Measurements from ENCODE around the gene NFKBIB.

The NFKBIB gene

DNA sequence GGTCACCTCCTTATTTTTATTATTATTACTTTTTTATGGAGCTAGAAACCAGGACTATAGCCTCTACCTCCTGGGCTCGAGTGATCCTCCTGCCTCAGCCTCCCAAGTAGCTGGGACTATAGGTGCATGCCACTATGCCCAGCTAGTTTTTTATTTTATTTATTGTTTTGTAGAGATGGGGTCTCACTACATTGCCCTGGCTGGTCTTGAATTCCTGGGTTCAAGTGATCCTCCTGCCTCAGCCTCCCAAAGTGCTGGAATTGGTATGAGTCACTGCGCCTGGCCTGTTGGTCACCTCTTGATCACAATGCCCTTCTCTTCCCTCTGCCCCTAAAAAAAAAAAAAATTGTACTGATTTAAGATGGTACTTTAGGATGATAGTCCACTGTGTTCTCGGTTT lies 51.4 kb downstream of the NFKBIB start:
- Histone ChIP-seq H3K27me3 (peaks cover 60% of the 10 kb centered on the region), H3K4me1 (ENCODE audit: control insufficient read depth in 1 of 2, insufficient read depth in 1 of 2, low read depth in 1 of 2, low read length in 1 of 2) (peaks cover 2 to 6% of the 10 kb centered on the region in 2 experiments), H3K4me3 (ENCODE audit: low read depth in 1 of 2, low read length in 1 of 2) (no peak overlapping the region), H3K9me3 (no peaks in the 10 kb centered on the region), H3K36me3 (no peaks in the 10 kb centered on the region), H3K27ac (no peak overlapping the region)
- TF ChIP-seq, protein P1, sequence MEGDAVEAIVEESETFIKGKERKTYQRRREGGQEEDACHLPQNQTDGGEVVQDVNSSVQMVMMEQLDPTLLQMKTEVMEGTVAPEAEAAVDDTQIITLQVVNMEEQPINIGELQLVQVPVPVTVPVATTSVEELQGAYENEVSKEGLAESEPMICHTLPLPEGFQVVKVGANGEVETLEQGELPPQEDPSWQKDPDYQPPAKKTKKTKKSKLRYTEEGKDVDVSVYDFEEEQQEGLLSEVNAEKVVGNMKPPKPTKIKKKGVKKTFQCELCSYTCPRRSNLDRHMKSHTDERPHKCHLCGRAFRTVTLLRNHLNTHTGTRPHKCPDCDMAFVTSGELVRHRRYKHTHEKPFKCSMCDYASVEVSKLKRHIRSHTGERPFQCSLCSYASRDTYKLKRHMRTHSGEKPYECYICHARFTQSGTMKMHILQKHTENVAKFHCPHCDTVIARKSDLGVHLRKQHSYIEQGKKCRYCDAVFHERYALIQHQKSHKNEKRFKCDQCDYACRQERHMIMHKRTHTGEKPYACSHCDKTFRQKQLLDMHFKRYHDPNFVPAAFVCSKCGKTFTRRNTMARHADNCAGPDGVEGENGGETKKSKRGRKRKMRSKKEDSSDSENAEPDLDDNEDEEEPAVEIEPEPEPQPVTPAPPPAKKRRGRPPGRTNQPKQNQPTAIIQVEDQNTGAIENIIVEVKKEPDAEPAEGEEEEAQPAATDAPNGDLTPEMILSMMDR (IDR thresholded peaks at IDR 0.05): no peak

DNA sequence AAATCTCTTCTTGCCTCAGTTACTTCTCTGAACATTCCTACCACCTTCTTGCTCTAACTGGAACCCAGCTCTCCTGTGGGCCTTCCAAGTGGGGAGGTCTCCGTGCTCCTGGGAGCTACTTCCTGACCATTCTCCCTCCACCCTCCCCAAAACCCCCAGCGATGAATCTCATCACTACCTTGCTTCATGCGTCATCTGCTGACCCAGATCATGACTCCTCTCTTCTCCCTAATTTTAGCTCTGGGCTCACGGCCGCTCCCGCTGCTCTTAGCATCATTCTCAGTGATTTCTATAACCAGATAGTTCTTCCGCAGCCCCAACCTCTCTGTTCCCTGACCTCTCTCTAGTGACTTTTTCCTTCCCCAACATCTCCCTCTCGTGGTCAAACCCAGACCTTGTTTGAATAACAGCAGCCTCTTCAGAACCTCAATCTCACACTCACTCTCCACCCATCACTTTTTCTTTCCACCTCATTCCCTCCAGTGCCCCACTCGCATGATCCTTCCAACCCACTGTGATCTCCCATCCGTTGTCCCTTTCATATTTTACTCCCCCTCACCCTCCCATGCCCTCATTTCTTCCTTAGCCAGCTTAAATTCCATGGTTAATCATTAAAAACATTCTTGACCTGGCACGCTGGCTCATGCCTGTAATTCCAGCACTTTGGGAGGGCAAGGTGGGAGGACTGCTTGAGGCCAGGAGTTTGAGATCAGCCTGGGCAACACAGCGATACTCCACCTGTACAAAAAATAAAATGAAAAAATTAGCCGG lies 52.8 kb downstream of the NFKBIB start:
- Histone ChIP-seq H3K36me3 (no peaks in the 10 kb centered on the region), H3K9me3 (no peaks in the 10 kb centered on the region), H3K27ac (no peak overlapping the region), H3K27me3 (peaks cover 54% of the 10 kb centered on the region), H3K4me3 (ENCODE audit: low read depth in 1 of 2, low read length in 1 of 2) (no peak overlapping the region), H3K4me1 (ENCODE audit: control insufficient read depth in 1 of 2, insufficient read depth in 1 of 2, low read depth in 1 of 2, low read length in 1 of 2) (peaks cover 2 to 6% of the 10 kb centered on the region in 2 experiments)
- TF ChIP-seq, protein P1 (IDR thresholded peaks at IDR 0.05): no peak

DNA sequence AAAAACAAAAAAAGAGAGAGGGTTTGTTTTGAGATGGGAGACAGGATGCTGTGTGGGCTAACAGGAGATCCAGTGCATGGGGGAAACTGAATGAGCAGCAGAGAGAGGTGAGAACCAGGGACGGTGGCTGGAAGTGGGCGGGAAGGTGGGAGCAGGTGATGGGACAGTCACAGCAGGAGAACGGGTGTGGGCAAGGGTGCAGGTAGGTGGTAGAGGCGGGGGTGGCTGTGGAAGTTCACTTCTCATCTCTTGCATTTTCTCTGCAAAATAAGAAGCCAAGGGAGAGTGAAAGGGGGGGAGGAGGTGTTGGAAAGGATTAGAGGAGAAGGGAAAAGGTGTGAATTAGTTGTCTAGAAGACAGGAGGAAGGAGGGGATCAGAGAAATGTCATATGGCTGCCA lies 53.9 kb downstream of the NFKBIB start:
- H3K4me3 ChIP-seq (ENCODE audit: low read depth in 1 of 2, low read length in 1 of 2): no peak overlapping the region
- peaks cover 2 to 6% of the 10 kb centered on the region in 2 experiments for H3K4me1 ChIP-seq (ENCODE audit: control insufficient read depth in 1 of 2, insufficient read depth in 1 of 2, low read depth in 1 of 2, low read length in 1 of 2)
- H3K27ac ChIP-seq: no peak overlapping the region
- H3K9me3 ChIP-seq: no peaks in the 10 kb centered on the region
- peaks cover 43% of the 10 kb centered on the region for H3K27me3 ChIP-seq
- no peaks in the 10 kb centered on the region for H3K36me3 ChIP-seq
- TF ChIP-seq, protein P1 (IDR thresholded peaks at IDR 0.05): no peak

DNA sequence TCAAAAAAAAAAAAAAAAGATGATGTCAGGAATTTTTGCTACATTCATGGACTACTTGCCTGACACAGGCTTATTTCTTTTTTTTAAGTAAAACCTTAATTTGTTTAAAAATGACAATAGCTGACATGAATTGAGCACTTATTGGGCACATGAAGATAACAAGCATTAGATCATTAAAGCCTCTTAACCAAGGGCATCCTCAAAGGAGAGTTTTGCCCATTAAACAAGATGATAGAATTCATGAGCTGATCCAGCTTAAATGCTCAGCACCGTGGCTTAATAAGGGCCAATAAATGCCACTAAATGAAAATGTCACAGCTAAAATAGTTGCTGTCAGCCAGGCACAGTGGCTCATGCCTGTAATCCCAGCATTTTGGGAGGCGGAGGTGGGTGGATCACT lies 56.5 kb downstream of the NFKBIB start:
- Histone ChIP-seq H3K4me3 (ENCODE audit: low read depth in 1 of 2, low read length in 1 of 2) (no peak overlapping the region), H3K27ac (no peak overlapping the region), H3K9me3 (no peaks in the 10 kb centered on the region), H3K36me3 (no peaks in the 10 kb centered on the region), H3K27me3 (peaks cover 17% of the 10 kb centered on the region), H3K4me1 (ENCODE audit: control insufficient read depth in 1 of 2, insufficient read depth in 1 of 2, low read depth in 1 of 2, low read length in 1 of 2) (no peaks in the 10 kb centered on the region)
- TF ChIP-seq, protein P1 (IDR thresholded peaks at IDR 0.05): no peak

DNA sequence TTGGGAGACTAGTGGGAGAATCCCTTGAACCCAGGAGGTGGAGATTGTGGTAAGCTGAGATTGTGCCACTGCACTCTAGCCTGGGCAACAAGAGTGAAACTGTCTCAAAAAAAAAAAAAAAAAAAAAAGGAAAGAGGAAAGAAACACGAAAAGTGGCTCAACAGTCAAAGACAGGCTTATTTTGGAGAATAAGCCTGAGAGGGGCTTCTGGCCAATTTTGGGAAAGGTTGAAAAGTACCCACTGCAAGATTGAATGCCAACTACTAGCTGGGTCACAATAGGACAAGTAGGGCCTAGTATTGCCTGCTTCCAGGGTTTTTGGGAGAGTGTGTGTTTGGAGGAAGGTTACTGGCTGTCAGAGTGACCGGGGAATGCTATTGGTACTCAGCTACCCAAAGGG lies 58.5 kb downstream of the NFKBIB start:
- Histone ChIP-seq H3K4me3 (ENCODE audit: low read depth in 1 of 2, low read length in 1 of 2) (no peak overlapping the region), H3K27me3 (no peaks in the 10 kb centered on the region), H3K36me3 (no peaks in the 10 kb centered on the region), H3K27ac (no peak overlapping the region), H3K9me3 (no peaks in the 10 kb centered on the region), H3K4me1 (ENCODE audit: control insufficient read depth in 1 of 2, insufficient read depth in 1 of 2, low read depth in 1 of 2, low read length in 1 of 2) (no peaks in the 10 kb centered on the region)
- TF ChIP-seq, protein P1 (IDR thresholded peaks at IDR 0.05): no peak

Data from neutrophil (primary cell).